IPS-20b (cell line): ENCODE results near the gene PZP.
"Not testable (repeated sequence)": the region's sequence is repeated elsewhere in the genome, so short reads cannot be mapped to it uniquely, and the experiment has no call there.

Source experiments
- H3K27ac ChIP-seq: one replicate; pipeline ENCODE4 v1.5.1; 2013; ENCODE audit warnings: low read length
- H3K27me3 ChIP-seq: 2 replicates; pipeline ENCODE4 v1.6.1; 2013; ENCODE audit warnings: mild to moderate bottlenecking, low read length, inconsistent platforms; ENCODE audit not compliant: insufficient read depth
- H3K36me3 ChIP-seq: 2 replicates; pipeline ENCODE4 v1.6.1; 2013; ENCODE audit warnings: low read depth, mild to moderate bottlenecking, inconsistent platforms, low read length, moderate library complexity; ENCODE audit not compliant: insufficient read depth
- H3K4me1 ChIP-seq: 2 replicates; pipeline ENCODE4 v1.6.1; 2013; ENCODE audit warnings: mild to moderate bottlenecking, control low read depth, inconsistent platforms, low read length, moderate library complexity; ENCODE audit not compliant: insufficient read depth
- H3K4me3 ChIP-seq: 2 replicates; pipeline ENCODE4 v1.5.1; 2013; ENCODE audit warnings: mild to moderate bottlenecking, low read length, inconsistent platforms
- H3K9ac ChIP-seq: 2 replicates; pipeline ENCODE4 v1.6.1; 2013; ENCODE audit warnings: low read depth, mild to moderate bottlenecking, inconsistent platforms, low read length, moderate library complexity
- H3K9me3 ChIP-seq: 2 replicates; pipeline ENCODE4 v1.6.1; 2013; ENCODE audit warnings: mild to moderate bottlenecking, low read depth, low read length, inconsistent platforms; ENCODE audit not compliant: insufficient read depth

Gene PZP

DNA sequence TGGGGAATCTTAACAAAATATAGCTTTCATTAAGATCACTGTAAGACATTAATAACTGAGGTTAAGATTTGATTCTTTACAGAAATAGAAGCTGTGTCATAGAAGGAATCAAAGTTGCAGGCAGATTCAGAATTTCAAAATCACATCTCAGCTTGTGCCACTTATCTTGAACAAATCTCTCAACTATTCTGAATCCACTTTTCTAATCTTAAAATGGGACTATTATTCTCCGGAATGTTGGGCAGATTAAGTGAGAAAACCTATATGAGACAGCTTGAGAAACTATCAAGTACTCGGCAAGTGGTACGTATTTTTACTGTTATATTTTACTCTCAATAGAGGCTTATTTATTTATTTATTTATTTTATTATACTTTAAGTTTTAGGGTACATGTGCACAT is 28.4 kb downstream of the PZP start:
- Histone ChIP-seq H3K4me1 (no peaks in the 10 kb centered on the region), H3K9me3 (no peaks in the 10 kb centered on the region), H3K27ac (no peak overlapping the region), H3K27me3 (no peaks in the 10 kb centered on the region), H3K4me3 (no peak overlapping the region), H3K36me3 (no peaks in the 10 kb centered on the region), H3K9ac (no peak overlapping the region)

GRCh38 chr12:9169979-9170634 is 38.1 kb downstream of the PZP start:
- peaks cover 14% of the 10 kb centered on the region; the same call in 1 of the 2 replicates for H3K4me1 ChIP-seq
- H3K9ac ChIP-seq: peak overlapping the region; percentile 39; the same call in 1 of the 2 replicates
- no peak overlapping the region for H3K27ac ChIP-seq
- H3K36me3 ChIP-seq: no peaks in the 10 kb centered on the region
- no peaks in the 10 kb centered on the region for H3K27me3 ChIP-seq
- H3K9me3 ChIP-seq: no peaks in the 10 kb centered on the region
- peak overlapping the region; percentile 50; the same call in 1 of the 2 replicates for H3K4me3 ChIP-seq

DNA sequence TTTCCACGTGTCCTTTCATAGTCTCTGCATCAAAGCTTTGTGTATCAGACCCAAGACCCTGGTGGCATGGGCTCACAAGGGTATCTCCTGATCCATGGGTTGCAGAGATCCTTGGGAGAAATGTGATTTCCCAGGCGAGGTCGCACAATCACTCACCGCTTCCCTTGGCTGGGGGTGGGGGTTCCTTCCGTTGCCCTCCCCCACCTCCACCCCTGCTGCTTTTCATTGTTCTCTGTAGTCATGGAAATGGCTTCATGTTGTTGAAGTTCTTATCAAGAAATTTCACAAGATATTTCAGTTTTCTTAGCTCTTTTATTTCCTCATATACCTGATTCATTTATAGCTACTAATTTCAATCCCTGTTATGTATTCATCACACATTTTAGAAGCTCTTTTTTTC is 40.9 kb downstream of the PZP start:
- H3K27me3 ChIP-seq, H3K9me3 ChIP-seq, H3K27ac ChIP-seq, H3K9ac ChIP-seq, H3K36me3 ChIP-seq, H3K4me3 ChIP-seq: not testable (repeated sequence)
- peaks cover 14% of the 10 kb centered on the region; the same call in 1 of the 2 replicates for H3K4me1 ChIP-seq

GRCh38 chr12:9163392-9163791 is 44.8 kb downstream of the PZP start:
- Histone ChIP-seq H3K27ac (no peak overlapping the region), H3K9me3 (no peaks in the 10 kb centered on the region), H3K36me3 (no peaks in the 10 kb centered on the region), H3K9ac (no peak overlapping the region), H3K4me3 (no peak overlapping the region), H3K27me3 (no peaks in the 10 kb centered on the region), H3K4me1 (peaks cover 5% of the 10 kb centered on the region; the same call in 1 of the 2 replicates)

- H3K9ac ChIP-seq: no peak overlapping the region
- H3K4me3 ChIP-seq: no peak overlapping the region
- H3K4me1 ChIP-seq: no peaks in the 10 kb centered on the region
- H3K27ac ChIP-seq: no peak overlapping the region
- H3K9me3 ChIP-seq: no peaks in the 10 kb centered on the region
- no peaks in the 10 kb centered on the region for H3K27me3 ChIP-seq
- H3K36me3 ChIP-seq: no peaks in the 10 kb centered on the region
Measured at GRCh38 chr12:9156119-9156518, 52.1 kb downstream of the PZP start.

GRCh38 chr12:9149372-9149771 is 58.8 kb downstream of the PZP start:
- H3K27me3 ChIP-seq: no peaks in the 10 kb centered on the region
- H3K9me3 ChIP-seq: peaks cover 7% of the 10 kb centered on the region
- no peak overlapping the region for H3K27ac ChIP-seq
- no peaks in the 10 kb centered on the region for H3K4me1 ChIP-seq
- no peaks in the 10 kb centered on the region for H3K36me3 ChIP-seq
- no peak overlapping the region for H3K9ac ChIP-seq
- H3K4me3 ChIP-seq: no peak overlapping the region

DNA sequence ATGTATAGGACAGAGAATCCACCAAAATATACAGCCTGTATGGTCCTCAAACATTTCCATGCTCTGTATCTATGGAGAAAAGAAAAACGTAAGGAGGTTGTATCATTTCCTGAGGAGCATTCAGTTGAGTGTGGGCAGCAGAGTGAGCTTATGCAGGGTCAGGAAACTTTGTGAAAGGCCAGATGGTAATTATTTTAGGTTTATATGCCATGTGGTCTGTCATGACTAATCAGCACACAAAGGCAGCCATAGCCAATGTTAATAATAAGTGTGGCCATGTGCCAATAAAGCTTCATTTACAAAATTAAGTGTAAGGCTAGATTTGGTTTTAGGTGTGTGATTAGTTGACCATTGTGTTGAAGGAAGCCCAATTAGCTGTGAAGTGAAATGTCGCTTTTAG is 59.3 kb downstream of the PZP start:
- peaks cover 12% of the 10 kb centered on the region for H3K9me3 ChIP-seq
- H3K9ac ChIP-seq: no peak overlapping the region
- no peak overlapping the region for H3K27ac ChIP-seq
- H3K4me1 ChIP-seq: no peaks in the 10 kb centered on the region
- H3K4me3 ChIP-seq: no peak overlapping the region
- H3K36me3 ChIP-seq: no peaks in the 10 kb centered on the region
- no peaks in the 10 kb centered on the region for H3K27me3 ChIP-seq

DNA sequence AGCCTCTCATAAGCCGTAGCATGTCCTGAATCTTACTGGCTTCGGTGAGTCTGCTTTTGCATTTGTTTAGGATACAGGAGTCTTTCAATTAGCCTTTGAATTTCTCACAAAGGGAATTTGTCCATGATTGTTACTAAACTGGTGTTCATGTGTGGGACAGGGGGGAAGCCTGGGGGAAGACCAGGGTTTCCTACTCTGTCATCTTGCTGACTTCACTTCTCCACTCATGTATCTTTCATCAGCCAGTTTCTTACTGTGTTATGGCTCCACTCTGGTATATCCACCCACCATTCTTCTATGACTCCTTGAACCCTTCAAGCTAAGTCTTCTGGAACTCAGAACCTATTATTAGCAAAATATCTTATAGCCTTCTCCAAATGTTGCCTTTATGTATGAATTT is 60.7 kb downstream of the PZP start:
- Histone ChIP-seq H3K4me1 (no peaks in the 10 kb centered on the region), H3K27ac (no peak overlapping the region)

GRCh38 chr12:9144730-9145106 is 63.5 kb downstream of the PZP start:
- Histone ChIP-seq H3K4me3 (no peak overlapping the region), H3K27me3 (no peaks in the 10 kb centered on the region), H3K36me3 (no peaks in the 10 kb centered on the region), H3K9me3 (peaks cover 47% of the 10 kb centered on the region), H3K9ac (no peak overlapping the region), H3K4me1 (no peaks in the 10 kb centered on the region), H3K27ac (no peak overlapping the region)

More for the DNA sequence above, 60.7 kb downstream of the PZP start:
- Histone ChIP-seq H3K36me3 (no peaks in the 10 kb centered on the region), H3K27me3 (no peaks in the 10 kb centered on the region), H3K4me3 (no peak overlapping the region), H3K9me3 (peaks cover 26% of the 10 kb centered on the region), H3K9ac (no peak overlapping the region)

GRCh38 chr12:9143929-9144729 is 64.1 kb downstream of the PZP start:
- no peaks in the 10 kb centered on the region for H3K4me1 ChIP-seq
- peaks cover 53% of the 10 kb centered on the region for H3K9me3 ChIP-seq
- H3K9ac ChIP-seq: no peak overlapping the region
- H3K36me3 ChIP-seq: no peaks in the 10 kb centered on the region
- H3K27ac ChIP-seq: no peak overlapping the region
- H3K27me3 ChIP-seq: no peaks in the 10 kb centered on the region
- H3K4me3 ChIP-seq: no peak overlapping the region

GRCh38 chr12:9143137-9143536 is 65.1 kb downstream of the PZP start:
- no peaks in the 10 kb centered on the region for H3K36me3 ChIP-seq
- H3K4me3 ChIP-seq: no peak overlapping the region
- no peak overlapping the region for H3K27ac ChIP-seq
- no peaks in the 10 kb centered on the region for H3K4me1 ChIP-seq
- H3K27me3 ChIP-seq: no peaks in the 10 kb centered on the region
- peaks cover 58% of the 10 kb centered on the region for H3K9me3 ChIP-seq
- no peak overlapping the region for H3K9ac ChIP-seq
